ENCODE data around the gene ARHGAP31.
A peak's percentile ranks its signal among the peaks of the same experiment; 100 is the strongest.
"Not testable (repeated sequence)": the region's sequence is repeated elsewhere in the genome, so short reads cannot be mapped to it uniquely, and the experiment has no call there.

The ARHGAP31 gene

GRCh38 chr3:119295816-119296726, 1.9 kb downstream of the ARHGAP31 start:
- DNase-seq: no peak

GRCh38 chr3:119296727-119297122, 2.5 kb downstream of the ARHGAP31 start:
- no peak for DNase-seq

GRCh38 chr3:119297169-119297568, 3.0 kb downstream of the ARHGAP31 start:
- DNase-seq: no peak

DNA sequence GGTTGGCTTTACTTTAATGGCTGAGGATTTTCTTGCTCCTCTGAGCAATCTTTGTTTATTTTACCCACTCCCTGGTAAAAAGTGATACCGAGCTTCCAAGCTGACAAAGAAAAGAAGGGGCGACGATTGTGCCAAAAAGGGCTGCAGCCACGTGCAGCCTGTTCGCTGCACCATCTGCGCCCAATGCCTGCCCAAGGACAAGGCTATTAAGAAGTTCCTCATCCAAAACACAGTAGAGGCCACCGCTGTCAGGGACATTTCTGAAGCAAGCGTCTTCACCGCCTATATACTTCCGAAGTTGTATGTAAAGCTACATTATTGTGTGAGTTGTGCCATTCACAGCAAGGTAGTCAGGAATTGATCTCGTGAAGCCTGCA, 4.4 kb downstream of the ARHGAP31 start:
- no peak for DNase-seq

GRCh38 chr3:119300991-119301391, 6.8 kb downstream of the ARHGAP31 start:
- no peak for DNase-seq

GRCh38 chr3:119301662-119302061, 7.5 kb downstream of the ARHGAP31 start:
- no peak for DNase-seq

DNA sequence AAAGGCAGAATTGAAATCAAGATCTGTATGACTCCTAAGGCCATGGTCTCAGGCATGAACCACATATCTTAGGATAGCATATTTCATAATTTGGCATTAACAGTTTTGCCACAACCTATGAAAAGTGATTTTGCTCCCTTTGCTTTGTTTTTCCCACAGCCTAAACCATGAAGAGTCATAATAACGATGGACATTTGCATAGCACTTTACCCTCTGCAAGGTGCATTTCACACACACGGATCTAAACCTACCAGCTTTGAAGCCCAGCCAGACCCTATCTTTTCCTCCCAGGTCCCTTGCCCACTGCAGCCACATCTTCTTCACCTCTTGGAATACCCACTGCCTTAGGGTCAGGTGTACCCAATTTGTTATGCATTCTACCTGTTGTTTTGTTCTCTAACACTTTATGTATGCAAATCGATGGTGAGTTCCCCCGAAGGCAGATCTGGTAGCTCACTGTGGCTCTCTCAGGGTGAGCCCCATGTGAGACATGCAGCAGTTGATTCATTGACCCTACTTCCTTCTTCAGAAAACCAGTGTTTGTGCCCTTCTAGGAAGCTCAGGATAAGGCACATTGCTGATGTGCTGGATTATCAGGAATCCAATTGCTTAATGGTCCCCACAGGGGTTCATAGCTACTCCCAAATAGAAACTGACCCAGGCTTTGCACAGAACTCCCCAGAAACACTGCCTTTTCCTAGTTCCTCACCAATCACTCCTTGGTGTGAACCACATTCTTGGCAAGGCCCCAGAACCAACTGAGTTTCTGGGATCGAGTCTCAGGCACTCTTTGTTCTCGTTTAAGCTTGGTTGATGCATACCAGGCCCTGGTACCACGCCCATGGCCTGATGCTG, 8.7 kb downstream of the ARHGAP31 start:
- DNase-seq: no peak

DNA sequence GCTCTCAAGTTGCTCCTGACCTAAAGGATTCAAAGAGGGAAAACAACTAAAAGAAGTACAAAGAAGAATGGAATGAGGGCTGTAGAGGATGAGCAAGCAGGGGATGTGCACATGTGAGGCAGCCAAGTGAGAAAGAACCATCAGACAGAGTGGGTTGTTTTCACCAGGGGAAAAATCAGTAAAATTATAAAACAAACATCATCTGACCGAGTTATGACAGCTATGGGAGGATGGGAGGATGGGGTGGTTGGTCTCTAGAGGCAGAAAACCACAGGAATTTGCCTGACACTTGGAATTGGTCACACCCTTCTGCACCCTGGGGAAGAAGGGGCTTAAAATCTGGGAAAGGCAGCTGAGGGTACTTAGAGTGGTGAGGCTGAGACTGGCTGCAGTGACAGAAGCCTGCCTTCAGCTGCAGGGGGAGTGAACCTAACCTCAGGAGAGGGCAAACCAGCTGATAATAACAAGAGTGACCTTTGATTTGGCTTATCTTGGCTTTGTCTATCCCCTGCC, 10.1 kb downstream of the ARHGAP31 start:
- DNase-seq: no peak

GRCh38 chr3:119305286-119305685, 11.1 kb downstream of the ARHGAP31 start:
- DNase-seq: no peak

DNA sequence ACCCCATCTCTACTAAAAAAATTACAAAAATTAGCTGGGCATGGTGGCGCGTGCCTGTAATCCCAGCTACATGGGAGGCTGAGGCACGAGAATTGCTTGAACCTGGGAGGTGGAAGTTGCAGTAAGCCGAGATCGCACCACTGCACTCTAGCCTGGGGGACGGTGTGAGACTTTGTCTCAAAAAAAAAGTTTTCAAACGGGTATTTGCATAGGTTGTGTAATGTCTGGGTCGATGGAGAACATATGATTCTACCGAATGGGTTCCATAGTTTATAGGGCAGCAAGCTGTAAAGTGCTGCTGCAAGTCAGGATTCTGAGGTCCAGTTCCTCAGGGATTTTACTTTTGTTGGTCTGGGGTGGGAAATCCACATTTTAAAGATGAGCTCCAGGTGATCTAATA, 12.2 kb downstream of the ARHGAP31 start:
- DNase-seq: not testable (repeated sequence)

GRCh38 chr3:119308355-119308754, 14.2 kb downstream of the ARHGAP31 start:
- DNase-seq: no peak

DNA sequence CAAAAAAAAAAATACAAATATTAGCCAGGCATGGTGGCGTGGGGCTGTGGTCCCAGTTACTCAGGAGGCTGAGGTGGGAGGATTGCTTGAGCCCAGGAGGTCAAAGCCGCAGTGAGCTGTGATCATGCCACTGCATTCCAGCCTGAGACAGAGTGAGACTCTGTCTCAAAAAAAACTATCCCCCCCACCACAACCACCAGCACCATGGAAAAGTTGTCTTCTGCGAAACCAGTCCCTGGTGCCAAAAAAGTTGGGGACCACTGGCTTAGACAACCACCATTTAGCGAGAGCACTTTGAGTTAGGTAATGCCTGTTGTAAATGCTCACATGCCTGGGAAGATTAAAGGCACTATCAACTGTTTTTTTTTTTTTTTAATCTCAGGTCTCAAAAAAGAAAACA, 15.4 kb downstream of the ARHGAP31 start:
- DNase-seq: no peak

- DNase-seq: no peak
These were observed 15.9 kb downstream of the ARHGAP31 start for GRCh38 chr3:119310071-119310470.

- DNase-seq: no peak
These were observed 17.1 kb downstream of the ARHGAP31 start for GRCh38 chr3:119311081-119311925.

DNA sequence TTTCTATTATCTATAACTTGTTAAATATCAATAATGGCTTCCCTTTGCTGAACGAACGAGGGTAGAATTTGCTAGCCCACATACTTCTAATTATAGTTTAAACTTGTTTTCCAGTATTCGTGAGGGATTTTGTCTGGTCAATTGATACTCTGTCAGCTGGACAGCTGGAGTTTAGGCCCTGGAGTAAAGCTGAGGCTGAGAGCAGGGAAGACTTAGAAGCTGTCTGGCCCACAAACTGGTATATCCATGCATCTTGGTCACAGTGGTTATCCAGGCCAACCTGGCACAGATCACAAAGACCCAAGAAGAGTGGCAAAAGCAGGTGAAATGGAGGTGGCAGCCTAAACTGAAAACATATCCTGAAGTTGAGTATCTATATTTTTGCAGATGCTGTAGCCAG, 19.3 kb downstream of the ARHGAP31 start:
- no peak for DNase-seq

DNA sequence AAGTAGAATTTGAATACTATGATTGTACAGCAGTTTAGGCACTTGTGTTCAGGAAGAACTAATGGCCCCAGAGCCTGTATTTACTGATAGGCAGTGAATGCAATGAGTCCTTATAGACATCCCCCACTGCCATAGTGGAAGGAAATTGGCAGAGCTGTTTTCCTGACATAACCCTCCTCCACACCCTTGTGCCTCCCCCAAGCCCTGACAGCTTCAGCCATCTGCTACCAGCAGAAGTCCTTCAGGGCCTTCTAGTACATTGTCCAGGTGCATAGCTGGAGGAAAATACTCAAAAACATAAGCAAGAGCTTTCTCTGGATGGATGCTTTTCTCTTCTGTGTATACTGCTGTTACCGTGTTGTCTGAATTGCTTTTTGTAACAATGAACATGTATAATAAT, 20.6 kb downstream of the ARHGAP31 start:
- DNase-seq: no peak

- DNase-seq: no peak
These were observed 21.6 kb downstream of the ARHGAP31 start for GRCh38 chr3:119315600-119316312.

DNA sequence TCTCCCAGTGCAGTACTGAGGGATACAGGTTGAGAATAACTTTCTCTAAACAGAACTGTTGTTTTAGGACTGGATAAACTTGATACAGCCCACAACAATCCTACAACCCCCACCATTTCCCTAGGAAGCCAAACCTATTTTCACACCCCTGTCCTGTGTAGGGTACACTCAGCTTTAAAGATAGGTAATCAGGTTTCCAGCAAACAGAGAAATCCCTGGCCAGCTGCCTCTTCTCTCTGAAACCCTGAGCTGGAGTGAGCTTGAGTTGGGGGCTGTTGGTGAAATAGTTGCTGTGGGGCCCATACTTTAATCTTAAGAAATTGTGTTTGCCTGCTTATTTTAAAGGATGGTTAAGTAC, 22.1 kb downstream of the ARHGAP31 start:
- no peak for DNase-seq

DNA sequence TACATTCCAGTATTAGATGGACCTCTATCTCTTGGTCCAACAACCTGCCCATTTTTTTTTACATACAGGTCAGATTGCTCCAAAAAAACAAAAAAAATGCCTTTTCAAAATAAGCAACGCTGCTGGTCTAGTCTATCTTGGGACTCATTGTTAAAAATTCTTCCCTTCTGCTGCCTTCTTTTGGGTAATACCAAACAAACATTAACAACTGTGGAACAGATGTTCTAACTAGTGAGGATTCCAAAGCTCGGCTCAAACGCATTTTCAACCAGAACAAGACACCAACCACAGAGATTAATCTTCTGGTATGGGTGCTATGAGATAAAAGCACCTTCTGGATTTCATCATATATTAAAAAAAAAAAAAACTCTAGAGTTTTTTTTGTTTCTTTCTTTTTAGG, 24.7 kb downstream of the ARHGAP31 start:
- DNase-seq: peak; percentile 52

- peak; percentile 13 for DNase-seq
These were observed 25.1 kb downstream of the ARHGAP31 start for GRCh38 chr3:119319311-119319710.

- DNase-seq: peak; percentile 18
These were observed 26.6 kb downstream of the ARHGAP31 start for GRCh38 chr3:119320785-119321184.
